ENCODE results near the gene FBXO34.
A peak's percentile ranks its signal among the peaks of the same experiment; 100 is the strongest.
"Not testable (repeated sequence)": the region's sequence is repeated elsewhere in the genome, so short reads cannot be mapped to it uniquely, and the experiment has no call there.

The FBXO34 gene

GRCh38 chr14:55350461-55350860 is 79.2 kb downstream of the FBXO34 start:
- no peak for DNase-seq

- no peak for DNase-seq
These were observed 79.9 kb downstream of the FBXO34 start for GRCh38 chr14:55351111-55351510.

GRCh38 chr14:55352201-55352600 is 81.0 kb downstream of the FBXO34 start:
- no peak for DNase-seq

- no peak for DNase-seq
These were observed 82.7 kb downstream of the FBXO34 start for GRCh38 chr14:55353686-55354467.

GRCh38 chr14:55354500-55354899 is 83.3 kb downstream of the FBXO34 start:
- peak; percentile 71 for DNase-seq

- no peak for DNase-seq
These were observed 84.7 kb downstream of the FBXO34 start for GRCh38 chr14:55355922-55356321.

GRCh38 chr14:55356913-55357312 is 85.7 kb downstream of the FBXO34 start:
- no peak for DNase-seq

- DNase-seq, result no peak
These were observed 88.1 kb downstream of the FBXO34 start for GRCh38 chr14:55359307-55359706.

- no peak for DNase-seq
These were observed 90.0 kb downstream of the FBXO34 start for GRCh38 chr14:55361190-55361589.

GRCh38 chr14:55366271-55366670 is 95.0 kb downstream of the FBXO34 start:
- no peak for DNase-seq

GRCh38 chr14:55370883-55371455 is 99.7 kb downstream of the FBXO34 start:
- no peak for DNase-seq

- no peak for DNase-seq
These were observed 101.2 kb downstream of the FBXO34 start for GRCh38 chr14:55372423-55372822.

GRCh38 chr14:55372825-55373224 is 101.6 kb downstream of the FBXO34 start:
- no peak for DNase-seq

- DNase-seq, result peak; percentile 57
These were observed 102.8 kb downstream of the FBXO34 start for GRCh38 chr14:55373784-55374705.

- no peak for DNase-seq
These were observed 103.5 kb downstream of the FBXO34 start for GRCh38 chr14:55374771-55375170.

- no peak for DNase-seq
These were observed 106.0 kb downstream of the FBXO34 start for GRCh38 chr14:55377236-55377635.

GRCh38 chr14:55381040-55381439 is 109.8 kb downstream of the FBXO34 start:
- no peak for DNase-seq

- DNase-seq, result no peak
These were observed 110.3 kb downstream of the FBXO34 start for GRCh38 chr14:55381561-55381960.

GRCh38 chr14:55382483-55382882 is 111.3 kb downstream of the FBXO34 start:
- no peak for DNase-seq

- not testable (repeated sequence) for DNase-seq
These were observed 111.8 kb downstream of the FBXO34 start for GRCh38 chr14:55383056-55383466.

GRCh38 chr14:55383541-55384140 is 112.4 kb downstream of the FBXO34 start:
- no peak for DNase-seq

GRCh38 chr14:55384536-55384935 is 113.3 kb downstream of the FBXO34 start:
- DNase-seq, result no peak
